CD4-positive, alpha-beta T cell (primary cell): Measurements from ENCODE around the gene ZBTB46. TPM values are rescaled to one million over a fixed set of nuclear protein-coding genes. Genes with fewer than 3 reads are reported as not detected.

ENCODE experiments used
- ATAC-seq: fragments of 200-7000 bp; cut with Tn5 transposase; one replicate; pipeline ENCODE4 v1.10.0; 2022; ENCODE audit warnings: mild to moderate bottlenecking; ENCODE audit not compliant: poor library complexity
- CTCF ChIA-PET: fragments of 350-600 bp; sonication (Branson Sonifier 250); formaldehyde crosslinking; loops from one replicate; lab custom pipeline; 2021; ENCODE audit warnings: antibody characterized with exemption, inconsistent platforms; lab: Charles Lee
- POLR2A ChIA-PET: fragments of 350-600 bp; sonication (Branson Sonifier 250); formaldehyde crosslinking; loops from one replicate; lab custom pipeline; 2021; ENCODE audit warnings: antibody characterized with exemption, inconsistent platforms; lab: Charles Lee
- DNase-seq, 14 experiments: peaks; one replicate each; pipeline ENCODE4 v3.0.0-alpha.2; 2013 to 2020; ENCODE audit warnings: mixed read lengths in 2 of 14
- H3K27ac ChIP-seq, 2 donors: one replicate each; pipeline versions ENCODE4 v1.5.1 to v1.7.0; 2013; ENCODE audit warnings: low read length in 2 of 2, low read depth in 1 of 2, mild to moderate bottlenecking in 1 of 2
- H3K27me3 ChIP-seq, 2 experiments: 1 replicate in 1 of 2; 2 replicates in 1 of 2; pipeline versions ENCODE4 v1.6.1 to v1.7.0; 2013; ENCODE audit warnings: low read length in 2 of 2, control low read depth in 1 of 2, mild to moderate bottlenecking in 1 of 2, moderate library complexity in 1 of 2; ENCODE audit not compliant: insufficient read depth in 2 of 2, control insufficient read depth in 1 of 2
- H3K36me3 ChIP-seq: one replicate; pipeline ENCODE4 v1.6.1; 2013; ENCODE audit warnings: low read length, control low read depth; ENCODE audit not compliant: insufficient read depth
- H3K4me1 ChIP-seq: one replicate; pipeline ENCODE4 v1.6.1; 2013; ENCODE audit warnings: low read length, control low read depth; ENCODE audit not compliant: insufficient read depth
- H3K4me3 ChIP-seq: one replicate; pipeline ENCODE4 v1.5.1; 2013; ENCODE audit warnings: mild to moderate bottlenecking, low read length, moderate library complexity
- H3K9me3 ChIP-seq, 2 experiments: 1 replicate in 1 of 2; 2 replicates in 1 of 2; pipeline versions ENCODE4 v1.6.1 to v1.7.0; 2013; ENCODE audit warnings: low read length in 2 of 2, mild to moderate bottlenecking in 2 of 2, control low read depth in 1 of 2, moderate library complexity in 1 of 2; ENCODE audit not compliant: control insufficient read depth in 1 of 2, insufficient read depth in 1 of 2
- H3K27ac Mint-ChIP-seq: one replicate; pipeline ENCODE4 v1.8.0; 2020; ENCODE audit warnings: mixed read lengths
- H3K27me3 Mint-ChIP-seq: one replicate; pipeline ENCODE4 v1.8.0; 2021; ENCODE audit warnings: mixed read lengths
- H3K36me3 Mint-ChIP-seq: one replicate; pipeline ENCODE4 v1.8.0; 2021; ENCODE audit warnings: low read depth, mixed read lengths
- H3K4me1 Mint-ChIP-seq: one replicate; pipeline ENCODE4 v1.8.0; 2021; ENCODE audit warnings: low read depth, mixed read lengths
- H3K4me3 Mint-ChIP-seq: one replicate; pipeline ENCODE4 v1.8.0; 2020; ENCODE audit warnings: mild to moderate bottlenecking, mixed read lengths
- H3K9me3 Mint-ChIP-seq: one replicate; pipeline ENCODE4 v1.8.0; 2020; ENCODE audit warnings: mixed read lengths
- intact Hi-C, 2 experiments: fragments of 100-400 bp; cut with DNase I in 1 of 2; cut with micrococcal nuclease in 1 of 2; formaldehyde crosslinking; loops; one replicate each; pipeline versions ENCODE4 v1.15.1 to v1.9.0; 2023 to 2025; cut with DNase I, micrococcal nuclease
- total RNA-seq, 174 experiments: library from RNA in 2 of 174; stranded (reverse) in 2 of 174; gene quantifications; one replicate each; pipeline ENCODE4 v1.2.3 and lab custom pipeline; 2021 to 2026
- TF ChIP-seq, protein P1 (sequence below): fragments of 200-600 bp; IDR thresholded peaks from one replicate; pipeline ENCODE4 v1.8.0; 2022; ENCODE audit warnings: antibody characterized with exemption, mild to moderate bottlenecking

ZBTB46 gene
- total RNA-seq, 2 experiments from 2014 or later = 0.08 to 0.34 TPM

DNA sequence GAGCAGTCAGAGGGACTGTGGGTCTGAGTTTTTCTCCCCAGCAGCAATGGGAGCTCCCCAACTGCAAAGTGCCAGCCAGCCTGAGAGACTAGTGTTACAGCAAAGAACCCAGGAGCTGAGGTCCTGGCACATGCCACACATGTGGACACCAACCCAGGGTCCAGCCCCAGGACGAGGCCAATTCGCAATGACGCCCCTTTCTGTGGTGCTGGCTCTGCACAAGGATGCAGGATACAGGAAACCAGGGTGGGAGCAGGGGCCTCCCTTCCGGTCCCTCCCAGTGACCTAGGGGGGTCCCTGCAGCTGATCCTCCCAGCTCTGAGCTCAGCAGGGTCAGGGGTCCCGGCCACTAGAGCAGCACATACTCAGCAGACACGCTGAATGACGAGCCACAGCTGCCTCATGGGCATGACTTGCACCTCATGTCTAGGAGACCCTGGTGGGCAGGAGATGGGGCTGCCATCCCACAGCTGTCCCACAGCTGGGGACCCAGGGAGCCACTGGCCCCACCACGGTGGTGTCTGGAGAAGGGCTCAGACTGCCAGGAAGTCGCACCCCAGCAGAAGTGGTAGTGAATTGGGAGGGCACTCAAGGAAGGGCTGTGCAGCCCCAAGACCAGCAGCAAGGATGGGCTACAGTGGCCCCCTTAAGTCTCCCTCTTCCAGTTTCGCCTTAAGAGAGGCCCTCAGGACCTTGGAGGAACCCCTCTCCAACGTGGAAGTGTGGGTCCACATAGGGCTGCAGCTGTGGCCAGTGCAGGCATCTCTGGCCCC is 126.9 kb downstream of the ZBTB46 start:
- no peak overlapping the region for H3K27ac Mint-ChIP-seq
- POLR2A ChIA-PET = interaction anchor here (0.8 kb wide), 1 partner anchor 36 kb away, joined by 3 read pairs; no protein-coding TSS in a partner anchor

DNA sequence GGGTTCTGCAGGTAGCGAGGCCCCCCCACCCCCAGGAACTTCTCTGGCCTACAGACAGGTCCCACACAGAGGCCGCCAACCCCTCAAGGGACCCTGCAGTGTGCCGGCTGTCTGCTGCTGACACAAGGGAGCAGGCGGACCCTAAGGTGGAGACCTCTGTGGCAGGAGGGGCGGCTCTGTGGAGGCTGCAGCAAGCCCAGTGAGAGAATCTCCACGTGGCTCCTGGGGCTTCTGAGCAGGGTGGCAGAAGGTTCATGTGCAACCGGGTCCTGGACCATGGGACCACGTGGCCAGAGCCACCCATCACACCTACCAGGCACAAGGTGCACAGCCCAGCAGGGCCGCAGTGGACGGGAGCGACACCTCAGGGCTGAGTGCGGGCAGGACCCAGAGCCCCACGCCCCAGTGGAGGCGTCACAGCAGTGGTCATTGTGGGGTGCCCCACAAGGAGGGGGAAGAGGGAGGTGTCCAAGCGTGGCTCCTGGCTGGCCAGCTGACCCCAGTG is 127.5 kb downstream of the ZBTB46 start:
- intact Hi-C loops = loop anchor here in 1 of 2 experiments (10.0 kb wide), 1 partner anchor 271 kb away; the partner anchor contains the start of gene SAMD10
- no peak overlapping the region for H3K27ac ChIP-seq
- peaks cover 41% of the 10 kb centered on the region for H3K36me3 ChIP-seq
- no peaks in the 10 kb centered on the region for H3K9me3 ChIP-seq
- Mint-ChIP-seq H3K9me3 (no peaks in the 10 kb centered on the region), H3K27ac (no peak overlapping the region), H3K4me1 (peaks cover 17% of the 10 kb centered on the region), H3K4me3 (no peak overlapping the region), H3K27me3 (no peaks in the 10 kb centered on the region), H3K36me3 (peaks cover 27% of the 10 kb centered on the region)
- TF ChIP-seq, protein P1, sequence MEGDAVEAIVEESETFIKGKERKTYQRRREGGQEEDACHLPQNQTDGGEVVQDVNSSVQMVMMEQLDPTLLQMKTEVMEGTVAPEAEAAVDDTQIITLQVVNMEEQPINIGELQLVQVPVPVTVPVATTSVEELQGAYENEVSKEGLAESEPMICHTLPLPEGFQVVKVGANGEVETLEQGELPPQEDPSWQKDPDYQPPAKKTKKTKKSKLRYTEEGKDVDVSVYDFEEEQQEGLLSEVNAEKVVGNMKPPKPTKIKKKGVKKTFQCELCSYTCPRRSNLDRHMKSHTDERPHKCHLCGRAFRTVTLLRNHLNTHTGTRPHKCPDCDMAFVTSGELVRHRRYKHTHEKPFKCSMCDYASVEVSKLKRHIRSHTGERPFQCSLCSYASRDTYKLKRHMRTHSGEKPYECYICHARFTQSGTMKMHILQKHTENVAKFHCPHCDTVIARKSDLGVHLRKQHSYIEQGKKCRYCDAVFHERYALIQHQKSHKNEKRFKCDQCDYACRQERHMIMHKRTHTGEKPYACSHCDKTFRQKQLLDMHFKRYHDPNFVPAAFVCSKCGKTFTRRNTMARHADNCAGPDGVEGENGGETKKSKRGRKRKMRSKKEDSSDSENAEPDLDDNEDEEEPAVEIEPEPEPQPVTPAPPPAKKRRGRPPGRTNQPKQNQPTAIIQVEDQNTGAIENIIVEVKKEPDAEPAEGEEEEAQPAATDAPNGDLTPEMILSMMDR = no peak
- ChIA-PET CTCF (no interaction called here), POLR2A (interaction anchor here (0.8 kb wide), 1 partner anchor 37 kb away, joined by 3 read pairs; no protein-coding TSS in a partner anchor)
- DNase-seq = peak in 1 of 14 experiments; percentile 24
- peaks cover 52% of the 10 kb centered on the region for H3K4me1 ChIP-seq
- no peak for ATAC-seq
- no peaks in the 10 kb centered on the region for H3K27me3 ChIP-seq
- H3K4me3 ChIP-seq = no peak overlapping the region

More for the DNA sequence above, 126.9 kb downstream of the ZBTB46 start:
- Histone ChIP-seq H3K9me3 (no peaks in the 10 kb centered on the region), H3K36me3 (peaks cover 45% of the 10 kb centered on the region), H3K4me1 (peaks cover 52% of the 10 kb centered on the region), H3K4me3 (no peak overlapping the region), H3K27ac (no peak overlapping the region), H3K27me3 (no peaks in the 10 kb centered on the region)
- ATAC-seq (no peak), DNase-seq (peak in 1 of 14 experiments; percentile 12)
- Mint-ChIP-seq H3K4me1 (peaks cover 23% of the 10 kb centered on the region), H3K4me3 (no peak overlapping the region), H3K9me3 (no peaks in the 10 kb centered on the region), H3K36me3 (peaks cover 34% of the 10 kb centered on the region), H3K27me3 (no peaks in the 10 kb centered on the region)
- TF ChIP-seq, protein P1 = no peak
- CTCF ChIA-PET = no interaction called here
- intact Hi-C loops = loop anchor here in 1 of 2 experiments (10.0 kb wide), 1 partner anchor 271 kb away; the partner anchor contains the start of gene SAMD10

DNA sequence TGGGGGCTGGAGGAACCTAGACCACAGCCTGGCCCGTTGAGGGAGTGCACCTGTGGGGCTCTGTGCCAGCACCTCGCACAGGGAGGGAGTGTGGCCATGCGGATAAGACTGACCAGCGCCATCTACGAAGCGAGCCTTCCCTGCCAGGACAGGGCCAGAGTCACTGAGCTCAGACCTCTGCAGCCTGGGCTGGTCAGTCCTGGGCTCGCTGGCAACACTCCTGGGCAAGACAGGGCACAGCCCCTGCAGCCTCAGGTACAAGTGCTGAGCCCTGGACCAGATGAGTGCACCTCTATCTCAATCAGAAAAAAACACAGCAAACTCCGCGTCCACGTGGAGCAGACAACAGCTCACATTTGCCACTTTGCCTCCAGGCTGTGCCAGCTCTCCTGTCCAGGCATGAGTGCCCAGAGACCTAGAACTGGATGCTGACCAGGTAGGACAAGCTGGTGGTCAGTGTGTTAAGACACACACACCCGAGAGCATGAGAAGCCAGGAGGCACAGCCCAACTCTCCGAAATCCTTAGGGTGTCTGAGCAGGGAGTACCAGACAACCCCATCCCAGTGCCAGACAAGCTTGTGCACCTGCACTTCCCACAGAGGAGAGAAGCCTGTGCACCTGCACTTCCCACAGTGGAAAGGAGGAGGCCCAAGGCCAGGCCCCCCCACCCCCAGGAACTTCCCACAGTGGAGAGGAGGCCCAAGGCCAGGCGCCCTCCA is 128.2 kb downstream of the ZBTB46 start:
- no peaks in the 10 kb centered on the region for H3K27me3 ChIP-seq
- no peak overlapping the region for H3K4me3 ChIP-seq
- Mint-ChIP-seq H3K27ac (no peak overlapping the region), H3K4me3 (no peak overlapping the region), H3K9me3 (no peaks in the 10 kb centered on the region), H3K36me3 (peaks cover 27% of the 10 kb centered on the region), H3K4me1 (peaks cover 15% of the 10 kb centered on the region), H3K27me3 (no peaks in the 10 kb centered on the region)
- TF ChIP-seq, protein P1 = no peak
- peaks cover 41% of the 10 kb centered on the region for H3K36me3 ChIP-seq
- ChIA-PET POLR2A (no interaction called here), CTCF (no interaction called here)
- H3K27ac ChIP-seq = no peak overlapping the region
- no peaks in the 10 kb centered on the region for H3K9me3 ChIP-seq
- peak in 1 of 14 experiments; percentile 16 for DNase-seq
- no peak for ATAC-seq
- H3K4me1 ChIP-seq = peaks cover 53% of the 10 kb centered on the region
- intact Hi-C loops = loop anchor here in 1 of 2 experiments (10.0 kb wide), 1 partner anchor 272 kb away; the partner anchor contains the start of gene SAMD10
